Breast epithelium (tissue), 4 donors: Measurements from ENCODE around the gene PRKN. TPM values are rescaled to one million over a fixed set of nuclear protein-coding genes. Genes with fewer than 3 reads are reported as not detected.

Source experiments
- DNase-seq, 2 donors: peaks; one replicate each; pipeline ENCODE4 v3.0.0-alpha.2; 2019; ENCODE audit warnings: low spot score in 2 of 2
- H3K27ac ChIP-seq, 2 donors: fragments of 200-600 bp; sonication (generic) in 1 of 2; one replicate each; pipeline ENCODE4 v1.5.1; 2016 to 2019; ENCODE audit warnings: mild to moderate bottlenecking in 1 of 2
- H3K27me3 ChIP-seq, 2 donors: fragments of 200-600 bp; sonication (generic) in 1 of 2; one replicate each; pipeline versions ENCODE4 v1.5.1 to v1.6.0; 2017 to 2019; ENCODE audit warnings: control low read depth in 1 of 2, mild to moderate bottlenecking in 1 of 2
- H3K36me3 ChIP-seq: fragments of 200-600 bp; one replicate; pipeline ENCODE4 v1.5.1; 2019
- H3K4me1 ChIP-seq, 2 donors: fragments of 200-600 bp; sonication (generic); one replicate each; pipeline ENCODE4 v1.5.1; 2016 to 2019; ENCODE audit warnings: control low read depth in 1 of 2
- H3K4me3 ChIP-seq, 3 donors: fragments of 200-600 bp; sonication (generic); 1 replicate in 2 of 3; 2 replicates in 1 of 3; pipeline ENCODE4 v1.5.1; 2016 to 2019; ENCODE audit warnings: mild to moderate bottlenecking in 3 of 3, moderate library complexity in 2 of 3
- H3K9me3 ChIP-seq, 2 donors: fragments of 200-600 bp; sonication (generic) in 1 of 2; one replicate each; pipeline ENCODE4 v1.5.1; 2016 to 2019; ENCODE audit warnings: control low read depth in 1 of 2
- CTCF ChIP-seq, 3 donors: fragments of 450-650 bp; IDR thresholded peaks; one replicate each; pipeline ENCODE4 v1.5.1; 2016 to 2017; ENCODE audit warnings: antibody characterized with exemption in 3 of 3, mild to moderate bottlenecking in 3 of 3, moderate library complexity in 3 of 3
- POLR2A ChIP-seq: fragments of 450-650 bp; IDR thresholded peaks from one replicate; pipeline ENCODE4 v1.6.1; 2016; ENCODE audit warnings: antibody characterized with exemption, mild to moderate bottlenecking, moderate library complexity
- POLR2AphosphoS5 ChIP-seq, 3 donors: sonication (generic); formaldehyde crosslinking; IDR thresholded peaks; one replicate each; pipeline ENCODE4 v1.6.1; 2017; ENCODE audit warnings: antibody characterized with exemption in 3 of 3
- intact Hi-C: fragments of 100-400 bp; cut with DNase I; formaldehyde crosslinking; loops from one replicate; pipeline ENCODE4 v1.15.1; 2023; ENCODE audit warnings: low total_unique reads
- total RNA-seq, 3 donors: library from RNA; depleted of rRNA; stranded (reverse); fragments of >200 nt; gene quantifications; one replicate each; pipeline ENCODE4 v1.1.0, GENCODE V29; 2016

Gene PRKN
- total RNA-seq, 3 donors from 2014 or later, result 7.2 to 19.0 (median 11.2) TPM

GRCh38 chr6:161598896-161599295, 1128.7 kb downstream of the PRKN start:
- H3K4me3 ChIP-seq, result no peak overlapping the region
- no peak for DNase-seq
- H3K9me3 ChIP-seq, result peaks cover 0 to 4% of the 10 kb centered on the region in 2 donors
- H3K27me3 ChIP-seq, result no peaks in the 10 kb centered on the region
- no peaks in the 10 kb centered on the region for H3K36me3 ChIP-seq
- no peaks in the 10 kb centered on the region for H3K4me1 ChIP-seq
- TF ChIP-seq POLR2A (no peak), POLR2AphosphoS5 (IDR thresholded peaks at IDR 0.05) (no peak), CTCF (IDR thresholded peaks at IDR 0.05) (no peak)
- intact Hi-C loops, result loop anchor here (5.0 kb wide), 1 partner anchor 1788 kb away; no protein-coding TSS in a partner anchor
- H3K27ac ChIP-seq, result no peak overlapping the region

GRCh38 chr6:161596807-161597520, 1130.6 kb downstream of the PRKN start:
- Histone ChIP-seq H3K9me3 (peaks cover 0 to 4% of the 10 kb centered on the region in 2 donors), H3K4me1 (no peaks in the 10 kb centered on the region), H3K27ac (no peak overlapping the region), H3K4me3 (no peak overlapping the region), H3K36me3 (no peaks in the 10 kb centered on the region), H3K27me3 (no peaks in the 10 kb centered on the region)
- TF ChIP-seq POLR2AphosphoS5 (IDR thresholded peaks at IDR 0.05) (no peak), POLR2A (no peak), CTCF (IDR thresholded peaks at IDR 0.05) (no peak)
- DNase-seq, result no peak
- intact Hi-C loops, result loop anchor here (5.0 kb wide), 1 partner anchor 1790 kb away; no protein-coding TSS in a partner anchor

- intact Hi-C loops, result no loop called here
- H3K4me1 ChIP-seq, result no peaks in the 10 kb centered on the region
These were observed 1133.2 kb downstream of the PRKN start for GRCh38 chr6:161594412-161594811.

GRCh38 chr6:161590961-161591627, 1136.5 kb downstream of the PRKN start:
- intact Hi-C loops, result no loop called here
- H3K9me3 ChIP-seq, result peaks cover 0 to 4% of the 10 kb centered on the region in 2 donors
- H3K4me3 ChIP-seq, result no peak overlapping the region
- H3K27ac ChIP-seq, result no peak overlapping the region
- H3K27me3 ChIP-seq, result no peaks in the 10 kb centered on the region
- no peaks in the 10 kb centered on the region for H3K4me1 ChIP-seq
- DNase-seq, result no peak
- no peak for TF ChIP-seq POLR2AphosphoS5 (IDR thresholded peaks at IDR 0.05)
- no peak for TF ChIP-seq CTCF (IDR thresholded peaks at IDR 0.05)
- no peak for TF ChIP-seq POLR2A
- no peaks in the 10 kb centered on the region for H3K36me3 ChIP-seq

More at GRCh38 chr6:161594412-161594811, 1133.2 kb downstream of the PRKN start:
- TF ChIP-seq POLR2A, result no peak
- no peak for TF ChIP-seq CTCF (IDR thresholded peaks at IDR 0.05)
- no peak for TF ChIP-seq POLR2AphosphoS5 (IDR thresholded peaks at IDR 0.05)
- H3K27ac ChIP-seq, result no peak overlapping the region
- H3K36me3 ChIP-seq, result no peaks in the 10 kb centered on the region
- DNase-seq, result no peak
- no peak overlapping the region for H3K4me3 ChIP-seq
- peaks cover 0 to 4% of the 10 kb centered on the region in 2 donors for H3K9me3 ChIP-seq
- no peaks in the 10 kb centered on the region for H3K27me3 ChIP-seq

GRCh38 chr6:161586887-161587286, 1140.7 kb downstream of the PRKN start:
- Histone ChIP-seq H3K9me3 (no peaks in the 10 kb centered on the region), H3K4me1 (no peaks in the 10 kb centered on the region), H3K27ac (no peak overlapping the region), H3K27me3 (no peaks in the 10 kb centered on the region), H3K4me3 (no peak overlapping the region), H3K36me3 (no peaks in the 10 kb centered on the region)
- intact Hi-C loops, result no loop called here
- DNase-seq, result no peak
- TF ChIP-seq POLR2AphosphoS5 (IDR thresholded peaks at IDR 0.05), result no peak
- no peak for TF ChIP-seq CTCF (IDR thresholded peaks at IDR 0.05)
- TF ChIP-seq POLR2A, result no peak
